Muscle of back (tissue), 11 donors: ENCODE measurements around the gene ELF5. TPM values are rescaled to one million over a fixed set of nuclear protein-coding genes. Genes with fewer than 3 reads are reported as not detected.

Experiments
- DNase-seq, 3 donors: peaks; one replicate each; pipeline versions ENCODE4 v3.0.0 to v3.0.0-alpha.2; 2013
- polyA plus RNA-seq, 10 donors: library from polyadenylated mRNA; unstranded; fragments of 120-200 nt; gene quantifications; one replicate each; pipeline ENCODE4 v1.2.1, GENCODE V29; 2013; ENCODE audit not compliant: insufficient read length in 10 of 10

Gene ELF5
- polyA plus RNA-seq, 10 donors: 3.5 to 9.4 TPM; not detected in 8

GRCh38 chr11:34493468-34493867 is 20.1 kb downstream of the ELF5 start:
- no peak for DNase-seq

- peak; percentile 38 to 72 (median 52) for DNase-seq
Measured at GRCh38 chr11:34492806-34493414, 20.7 kb downstream of the ELF5 start.

GRCh38 chr11:34490304-34490703 is 23.3 kb downstream of the ELF5 start:
- no peak for DNase-seq

GRCh38 chr11:34488855-34489557 is 24.6 kb downstream of the ELF5 start:
- DNase-seq: no peak

DNA sequence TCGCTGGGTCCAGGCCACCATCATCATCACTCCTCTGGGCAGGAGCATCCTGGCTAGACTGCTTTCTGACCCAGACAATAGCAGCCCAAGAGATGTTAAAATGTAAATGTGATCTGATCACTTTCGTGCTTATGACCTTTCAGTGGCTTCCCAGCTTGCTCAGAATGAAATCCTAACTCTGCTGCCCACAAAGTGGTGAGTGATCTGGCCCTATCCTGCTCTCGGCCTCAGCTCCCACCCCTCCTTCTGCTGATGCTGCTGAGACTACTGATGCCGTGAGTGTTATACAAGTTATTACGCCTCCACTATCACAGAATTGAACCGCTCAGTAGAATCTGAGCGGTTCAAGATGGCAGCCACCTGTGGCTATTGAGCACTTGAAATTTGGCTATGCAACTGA is 26.2 kb downstream of the ELF5 start:
- no peak for DNase-seq

GRCh38 chr11:34483106-34483874 is 30.3 kb downstream of the ELF5 start:
- no peak for DNase-seq

DNA sequence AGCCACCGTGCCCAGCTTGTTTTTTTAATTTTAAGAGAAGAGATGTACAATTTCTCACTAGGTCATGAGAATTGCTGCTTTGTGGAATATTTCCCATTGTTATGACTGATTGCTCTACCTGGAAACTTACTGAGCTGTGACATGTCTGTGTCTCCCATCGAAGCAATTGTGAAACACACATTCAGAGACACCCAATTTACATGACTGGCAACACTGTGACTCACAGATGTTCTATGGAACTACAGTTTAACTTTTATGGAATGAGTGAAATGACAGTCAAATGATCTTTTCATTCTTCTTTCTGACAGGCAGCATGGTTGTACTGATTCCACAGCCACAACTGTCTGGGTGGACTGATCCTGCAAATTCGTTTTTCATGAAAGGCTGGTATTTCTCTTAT is 32.3 kb downstream of the ELF5 start:
- no peak for DNase-seq

DNA sequence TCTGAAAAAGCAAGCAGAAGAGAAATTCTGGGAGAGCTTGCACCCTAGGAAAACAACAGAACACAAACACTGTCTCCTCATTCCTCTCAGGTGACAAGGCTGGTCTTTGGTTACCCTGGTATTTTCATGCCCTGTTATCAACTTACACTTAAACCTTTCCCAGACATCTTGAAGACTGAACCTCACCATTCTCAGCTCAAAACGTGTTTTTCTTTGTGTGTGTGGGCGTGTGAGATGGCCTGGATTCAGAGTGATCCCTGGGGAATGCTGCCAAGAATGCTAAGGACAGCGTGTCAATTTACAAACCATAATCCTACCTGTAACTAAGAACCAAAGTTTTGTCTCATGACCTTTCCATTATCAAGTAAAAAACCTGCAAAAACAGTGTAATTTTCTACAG is 33.3 kb downstream of the ELF5 start:
- DNase-seq: no peak

DNA sequence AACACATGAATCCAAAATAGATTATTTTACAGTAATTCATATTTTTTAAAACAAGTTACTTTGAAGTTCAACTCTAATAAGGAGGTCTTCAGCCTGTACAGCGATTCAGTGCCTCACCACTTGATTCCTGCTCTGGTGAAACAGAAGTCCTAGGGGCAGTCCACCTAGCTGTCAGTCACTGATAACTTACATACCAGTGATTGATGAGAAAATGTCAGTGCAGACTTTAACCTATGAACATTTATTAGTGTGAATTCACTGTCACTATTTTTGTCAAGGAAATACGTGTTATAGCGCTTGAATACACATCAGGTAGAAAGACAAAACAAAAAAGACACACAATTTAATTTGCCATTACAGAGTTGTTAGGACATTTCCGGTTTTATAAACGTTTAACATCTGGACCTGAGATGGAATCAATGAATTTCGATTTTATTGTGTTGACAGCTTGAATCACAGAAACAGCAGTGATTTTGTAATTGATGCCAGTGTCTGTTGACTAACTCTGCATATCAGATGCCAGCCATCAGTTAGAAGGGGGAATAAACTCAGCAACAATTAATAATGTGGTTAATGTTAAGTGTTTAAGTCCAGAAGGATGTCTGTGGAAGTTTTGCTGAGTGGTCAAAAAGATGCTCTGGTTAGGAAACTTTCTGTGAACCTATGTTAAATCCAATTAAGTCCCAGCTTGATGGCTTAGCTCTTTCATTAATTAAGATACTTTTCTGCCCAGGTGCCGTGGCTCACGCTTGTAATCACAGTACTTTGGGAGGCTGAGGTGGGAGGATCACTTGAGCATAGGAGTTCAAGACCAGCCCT is 34.5 kb downstream of the ELF5 start:
- no peak for DNase-seq

GRCh38 chr11:34476849-34477248 is 36.7 kb downstream of the ELF5 start:
- DNase-seq: no peak

DNA sequence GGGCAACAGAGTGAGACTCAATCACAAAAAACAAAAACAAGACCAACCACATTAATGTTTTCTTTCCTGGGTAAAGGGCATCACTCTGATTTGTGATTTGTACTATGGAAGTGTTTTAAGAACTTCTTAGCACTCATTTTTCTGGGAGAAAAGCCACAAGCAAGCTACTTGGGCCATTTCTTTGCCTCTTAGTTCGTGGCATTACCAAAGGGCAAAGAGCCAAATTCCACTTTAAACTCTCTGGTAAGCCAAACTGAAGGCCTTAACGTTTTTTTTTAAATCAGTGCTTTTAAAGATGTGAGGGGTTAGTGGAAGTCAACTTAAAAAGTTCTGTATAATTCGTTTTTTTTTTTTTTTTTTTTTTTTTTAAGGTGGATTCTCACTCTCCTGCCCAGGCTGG is 37.9 kb downstream of the ELF5 start:
- DNase-seq: no peak

GRCh38 chr11:34473603-34474169 is 39.9 kb downstream of the ELF5 start:
- DNase-seq: no peak

- no peak for DNase-seq
Measured at GRCh38 chr11:34468209-34468841, 45.3 kb downstream of the ELF5 start.

- DNase-seq: peak in 1 of 3 donors; percentile 12
Measured at GRCh38 chr11:34466802-34467488, 46.6 kb downstream of the ELF5 start.

DNA sequence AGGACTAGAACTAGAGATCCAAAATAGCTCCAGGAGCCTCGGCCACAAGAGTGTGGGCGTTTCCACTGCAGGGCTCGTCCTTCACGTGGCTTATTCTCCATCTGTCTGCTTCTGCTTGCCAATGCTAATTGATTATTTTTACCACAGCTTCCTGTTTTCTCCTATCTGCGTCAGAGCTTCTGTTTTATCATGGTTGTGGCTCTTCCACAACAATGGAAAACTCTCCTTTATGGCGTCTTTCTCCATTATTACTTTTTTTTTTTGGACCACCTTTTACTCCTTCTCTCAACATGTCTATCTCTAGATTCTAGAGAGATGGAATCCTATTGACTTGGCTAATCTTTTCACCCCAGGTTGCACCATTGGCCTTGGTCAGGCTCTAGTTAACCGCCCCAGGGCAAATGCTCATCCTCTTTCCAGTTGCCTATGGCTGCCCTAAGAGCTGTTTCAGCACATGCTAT is 49.0 kb downstream of the ELF5 start:
- no peak for DNase-seq

DNA sequence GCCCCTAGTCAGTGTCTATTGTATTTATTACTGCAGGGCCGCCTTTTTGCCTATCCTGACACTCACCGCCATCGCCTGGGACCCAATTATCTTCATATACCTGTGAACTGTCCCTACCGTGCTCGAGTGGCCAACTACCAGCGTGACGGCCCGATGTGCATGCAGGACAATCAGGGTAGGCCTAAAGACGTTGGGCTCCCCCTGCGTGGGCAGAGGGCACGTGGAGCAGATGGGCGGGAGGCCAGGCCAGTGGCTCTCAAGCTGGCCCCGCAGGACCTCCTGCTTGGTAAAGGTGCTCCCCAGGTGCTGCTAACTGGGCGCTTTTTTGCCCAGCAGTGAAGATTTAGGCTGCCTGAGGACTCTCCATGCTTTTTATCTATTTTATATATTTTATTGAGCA is 52.4 kb downstream of the ELF5 start:
- DNase-seq: no peak

DNA sequence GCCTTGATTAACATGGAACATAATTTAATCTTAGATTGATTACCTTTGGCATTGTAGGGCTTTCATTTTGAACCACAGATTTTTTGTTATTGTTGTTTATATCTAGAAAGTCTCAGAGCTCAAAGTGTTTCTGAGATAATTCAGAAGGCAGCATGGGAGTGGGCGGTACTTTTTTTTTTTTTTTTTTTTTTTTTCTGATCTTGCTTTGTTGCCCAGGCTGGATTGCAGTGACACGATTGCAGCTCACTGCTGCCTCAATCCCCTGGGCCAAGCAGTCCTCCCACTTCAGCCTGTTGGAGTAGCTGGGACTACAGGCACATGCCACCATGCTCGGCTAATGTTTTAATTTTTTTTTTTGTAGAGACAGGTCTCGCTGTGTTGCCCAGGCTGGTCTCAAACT is 53.3 kb downstream of the ELF5 start:
- DNase-seq: no peak

DNA sequence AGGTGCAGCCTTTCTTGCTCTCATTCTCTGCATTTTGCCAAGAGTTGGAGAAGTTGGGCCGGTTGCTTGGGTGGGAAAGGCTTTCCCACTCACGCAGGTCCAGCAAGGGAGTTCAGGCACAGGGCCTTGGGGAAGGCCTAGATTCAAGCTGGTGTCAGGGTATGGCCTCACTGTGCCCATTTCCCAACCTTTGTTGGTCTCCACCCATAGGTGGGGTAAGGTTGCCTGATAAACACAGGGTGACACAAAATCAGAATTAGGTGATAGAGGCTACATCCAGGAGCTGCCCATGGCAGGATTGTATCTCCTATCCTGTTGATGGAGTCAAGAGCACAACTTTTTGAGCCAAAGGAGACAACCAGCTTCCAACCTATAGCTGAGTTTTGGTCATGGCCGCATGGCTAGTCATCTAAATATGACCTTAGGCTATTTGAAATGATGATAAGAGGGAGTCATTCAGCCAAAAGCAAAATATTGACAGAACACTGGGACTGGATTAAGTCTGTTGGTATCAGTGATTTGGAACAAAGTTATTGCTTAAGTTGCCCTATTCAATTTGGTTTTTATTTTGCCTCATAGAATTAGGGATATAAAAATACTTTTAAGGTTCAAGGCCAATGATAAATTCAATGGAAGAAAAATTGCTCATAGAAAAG is 54.0 kb downstream of the ELF5 start:
- no peak for DNase-seq

DNA sequence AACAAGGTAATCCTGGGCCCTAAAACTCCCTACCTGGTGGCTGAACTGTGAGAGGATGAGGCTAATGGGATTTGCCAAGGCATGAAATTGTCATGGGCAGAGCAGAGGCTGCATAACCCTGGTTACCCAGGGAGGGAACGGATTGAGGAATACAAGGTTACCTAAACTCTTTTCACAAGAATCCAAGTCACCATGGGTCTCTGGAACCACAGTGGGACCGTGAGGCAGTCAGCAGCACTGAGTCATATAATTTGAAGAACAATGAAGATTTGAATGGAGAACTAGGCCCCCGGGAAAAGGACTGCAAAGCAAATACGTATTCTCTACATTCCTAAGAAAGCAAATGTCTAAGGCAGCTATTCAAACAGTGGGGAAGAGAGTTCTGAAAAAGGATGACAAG is 55.1 kb downstream of the ELF5 start:
- no peak for DNase-seq

DNA sequence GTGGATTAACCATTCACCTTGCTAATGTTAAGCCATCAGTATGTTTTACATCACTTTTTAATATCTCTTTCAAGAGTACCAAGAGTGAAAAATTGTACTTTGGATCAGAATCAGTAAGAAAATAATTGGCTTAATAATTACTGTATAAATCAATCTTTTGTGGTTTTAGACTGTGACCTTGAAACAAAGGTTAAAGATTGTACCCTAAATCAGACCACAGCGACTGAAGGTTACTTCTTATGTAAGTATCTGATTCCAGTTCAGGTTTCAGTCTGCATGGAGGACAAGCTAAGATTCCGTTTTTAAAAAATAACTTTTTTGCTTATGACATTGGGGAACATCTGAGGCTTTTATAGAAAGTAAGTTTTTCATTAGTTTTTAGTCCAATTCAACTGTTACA is 56.0 kb downstream of the ELF5 start:
- no peak for DNase-seq
